Effector CD4-positive, alpha-beta T cell (primary cell): ENCODE data around the gene ATL1.
A peak's percentile ranks its signal among the peaks of the same experiment; 100 is the strongest.
"Not testable (repeated sequence)": the region's sequence is repeated elsewhere in the genome, so short reads cannot be mapped to it uniquely, and the experiment has no call there.

Source experiments
- DNase-seq: peaks from one replicate; pipeline ENCODE4 v3.0.0-alpha.2; 2020

The ATL1 gene

DNA sequence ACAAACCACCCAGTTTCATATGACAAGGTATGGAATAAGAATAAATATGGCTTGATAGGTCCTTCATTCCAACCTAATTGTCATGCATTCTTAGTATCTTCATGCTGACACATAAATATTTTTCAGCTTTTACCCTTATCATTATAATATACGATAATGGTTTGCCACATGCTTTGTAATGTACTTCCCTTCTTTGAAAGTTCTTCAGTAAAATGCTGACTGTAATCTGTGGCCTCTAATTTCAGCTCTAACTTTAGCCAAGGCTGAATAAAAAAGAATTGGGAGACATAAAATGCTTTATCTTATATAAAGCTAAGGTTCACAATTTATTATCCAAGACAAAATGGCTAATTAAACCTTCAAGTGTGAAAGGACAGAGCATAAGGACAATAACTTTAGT, 24.9 kb upstream of the ATL1 start:
- DNase-seq = no peak

DNA sequence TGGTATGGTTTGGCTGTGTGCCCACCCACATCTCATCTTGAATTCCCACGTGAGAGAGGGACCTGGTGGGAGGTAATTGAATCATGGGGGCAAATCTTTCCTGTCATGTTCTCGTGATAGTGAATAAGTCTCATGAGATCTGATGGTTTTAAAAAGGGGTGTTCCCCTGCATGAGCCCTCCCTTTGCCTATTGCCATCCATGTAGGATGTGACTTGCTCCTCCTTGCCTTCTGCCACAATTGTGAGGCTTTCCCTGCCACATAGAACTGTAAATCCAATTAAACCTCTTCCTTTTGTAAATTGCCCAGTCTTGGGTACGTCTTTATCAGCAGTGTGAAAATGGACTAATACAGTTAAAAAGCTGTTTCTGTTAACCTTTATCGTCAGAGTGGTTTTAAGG, 21.9 kb upstream of the ATL1 start:
- not testable (repeated sequence) for DNase-seq

DNA sequence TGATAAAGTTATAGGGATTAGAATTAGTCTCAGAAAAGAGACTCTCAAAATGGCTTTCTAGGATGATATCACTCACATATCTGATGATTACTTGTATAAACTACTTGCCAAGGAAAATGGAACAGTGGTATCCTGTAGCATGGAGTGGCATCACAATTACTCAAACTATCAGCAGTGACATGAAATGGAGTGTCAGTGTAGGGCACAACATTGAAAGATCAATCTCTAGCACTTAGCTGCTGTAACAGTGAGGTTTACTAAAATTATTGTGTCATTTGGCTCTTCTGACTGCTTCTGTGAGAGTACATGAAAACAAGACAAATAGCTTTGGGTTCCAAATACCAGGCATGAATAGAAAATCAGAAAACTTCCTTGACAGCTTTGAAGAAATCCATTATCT, 20.9 kb upstream of the ATL1 start:
- DNase-seq = no peak

DNA sequence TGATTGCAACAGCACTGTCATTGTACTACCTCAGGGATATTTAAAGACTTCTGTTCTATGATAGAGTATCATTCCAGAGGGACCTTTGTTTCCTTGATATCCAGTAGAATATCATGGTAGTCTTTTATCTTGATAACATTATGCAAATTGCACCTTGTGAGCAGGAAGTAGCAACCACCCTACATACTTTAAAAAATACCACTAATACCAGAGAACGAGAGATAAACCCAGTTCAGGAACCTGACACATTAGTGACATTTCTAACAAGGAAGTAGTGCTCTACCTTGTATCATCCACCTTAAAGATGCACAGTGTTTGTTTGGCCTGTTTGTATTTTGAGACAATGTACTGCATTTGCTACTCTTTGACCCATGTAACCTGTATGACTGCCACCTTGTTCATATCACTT, 18.8 kb upstream of the ATL1 start:
- no peak for DNase-seq

DNA sequence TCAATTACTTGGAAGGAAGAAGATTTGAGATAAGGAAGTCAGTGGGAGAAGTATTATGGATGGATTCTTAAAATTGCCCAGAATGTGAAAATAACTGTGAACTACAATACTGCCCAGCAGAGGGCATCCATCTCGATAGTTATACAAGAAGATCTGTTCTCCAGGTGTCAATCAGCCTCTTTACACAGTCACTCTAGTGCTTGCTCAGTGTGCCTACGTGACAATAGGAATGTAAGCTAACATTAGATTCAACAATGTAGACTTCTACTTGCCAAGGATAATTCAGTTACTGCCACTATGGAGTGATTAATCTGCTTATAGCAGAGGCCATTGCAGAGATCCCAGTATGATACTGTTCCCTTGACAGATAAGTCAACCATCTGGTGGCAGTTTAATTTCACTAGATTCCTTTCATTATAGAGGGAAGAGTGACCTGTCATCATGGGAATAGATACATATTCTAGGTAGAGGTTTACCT, 17.0 kb upstream of the ATL1 start:
- DNase-seq = peak; percentile 28

DNA sequence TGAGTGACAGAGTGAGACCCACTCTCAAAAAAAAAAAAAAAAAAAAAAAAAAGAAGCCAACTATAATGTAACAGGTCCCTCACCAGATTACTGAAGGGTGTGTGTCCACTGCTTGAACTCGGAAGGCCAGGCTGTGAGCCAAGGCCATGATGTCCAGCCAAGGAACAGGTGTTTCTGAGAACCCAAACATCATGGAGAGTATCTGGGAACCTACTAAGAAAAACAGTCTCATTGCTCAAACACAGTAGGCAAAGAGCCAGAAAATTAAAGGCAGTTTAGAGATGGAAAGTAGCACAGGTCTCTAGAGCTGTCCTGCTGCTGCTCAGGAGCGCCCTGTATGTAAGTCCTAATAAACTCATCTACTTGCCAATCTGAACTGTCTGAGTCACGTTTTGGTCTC, 15.0 kb upstream of the ATL1 start:
- DNase-seq = no peak

DNA sequence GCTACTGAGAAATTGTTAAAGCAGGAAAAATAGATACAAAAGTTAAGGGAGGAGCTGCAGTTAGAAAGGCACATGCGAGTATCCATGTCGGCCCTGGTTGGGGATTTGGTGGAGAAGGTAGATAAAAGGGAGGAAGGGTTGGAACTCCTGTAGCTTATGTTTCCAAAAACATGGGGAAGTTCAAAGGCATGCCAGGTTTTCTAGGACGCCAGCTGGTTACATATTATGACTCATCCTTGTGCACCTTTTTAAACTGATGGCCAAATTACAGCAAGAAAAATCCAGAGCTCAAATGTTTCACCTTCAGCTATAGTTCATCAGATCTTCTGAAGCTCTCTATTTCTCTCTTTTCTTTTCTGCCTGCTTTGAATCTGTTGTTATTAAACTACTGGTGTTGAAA, 14.3 kb upstream of the ATL1 start:
- no peak for DNase-seq

DNA sequence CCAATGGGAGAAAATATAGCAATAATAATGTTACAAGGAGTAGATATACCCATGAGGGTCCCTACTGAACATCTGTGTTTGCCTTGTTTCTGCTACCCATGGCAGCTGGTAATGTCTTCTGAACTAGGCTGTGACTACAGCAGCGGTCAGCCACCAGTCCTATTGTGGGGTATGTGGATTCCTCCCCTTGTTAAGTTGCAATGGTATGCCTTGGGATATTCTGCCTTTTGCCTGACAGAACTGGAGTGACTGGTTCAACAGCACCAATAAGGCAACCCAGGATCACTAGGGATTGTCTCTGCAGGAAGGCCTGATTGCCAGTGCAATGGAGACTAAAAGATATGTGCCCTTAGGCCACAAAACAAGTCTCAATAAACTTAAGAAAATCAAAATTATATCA, 9.7 kb upstream of the ATL1 start:
- DNase-seq = no peak

DNA sequence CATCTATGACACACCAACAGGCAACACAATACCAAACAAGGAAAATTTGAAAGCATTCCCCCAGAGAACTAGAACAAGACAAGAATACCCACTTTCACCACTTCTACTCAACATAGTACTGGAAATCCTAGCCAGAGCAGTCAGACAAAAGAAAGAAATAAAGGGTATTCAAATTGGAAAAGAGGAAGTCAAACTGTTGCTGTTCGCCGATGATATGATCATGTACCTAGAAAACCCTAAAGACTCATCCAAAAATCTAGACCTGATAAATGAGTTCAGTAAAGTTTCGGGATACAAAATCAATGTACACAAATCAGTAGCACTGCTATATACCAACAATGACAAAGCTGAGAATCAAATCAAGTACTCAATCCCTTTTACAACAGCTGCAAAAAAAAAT, 8.1 kb upstream of the ATL1 start:
- no peak for DNase-seq

DNA sequence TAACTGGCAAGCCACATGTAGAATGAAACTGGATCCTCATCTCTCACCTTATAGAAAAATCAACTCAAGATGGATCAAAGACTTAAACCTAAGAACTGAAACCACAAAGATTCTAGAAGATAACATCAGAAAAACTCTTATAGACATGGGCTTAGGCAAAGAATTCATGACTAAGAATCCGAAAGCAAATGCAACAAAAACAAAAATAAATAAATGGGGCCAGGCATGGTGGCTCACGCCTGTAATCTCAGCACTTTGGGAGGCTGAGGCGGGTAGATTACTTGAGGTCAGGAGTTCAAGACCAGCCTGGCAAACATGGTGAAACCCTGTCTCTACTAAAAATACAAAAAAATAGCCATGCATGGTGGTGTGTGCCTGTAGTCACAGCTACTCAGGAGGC, 7.1 kb upstream of the ATL1 start:
- not testable (repeated sequence) for DNase-seq

DNA sequence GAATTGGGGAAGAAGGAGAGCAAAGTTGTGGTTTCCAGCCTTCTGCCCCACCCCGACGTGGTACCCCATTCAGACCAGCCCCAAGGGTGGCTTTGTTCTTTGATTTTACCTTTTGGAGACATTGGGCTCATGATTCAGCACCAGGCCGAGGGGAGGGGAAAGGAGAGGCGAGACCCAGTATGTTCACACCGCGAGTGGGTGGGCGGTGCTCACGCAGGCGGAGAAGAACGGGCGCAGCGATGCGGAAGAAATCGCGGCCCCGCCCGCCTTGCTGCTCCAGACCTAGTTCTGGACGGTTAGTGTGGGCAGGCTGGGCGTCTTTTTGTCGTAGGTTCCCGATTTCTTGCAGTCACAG, 963 bp downstream of the ATL1 start:
- peak; percentile 10 for DNase-seq

DNA sequence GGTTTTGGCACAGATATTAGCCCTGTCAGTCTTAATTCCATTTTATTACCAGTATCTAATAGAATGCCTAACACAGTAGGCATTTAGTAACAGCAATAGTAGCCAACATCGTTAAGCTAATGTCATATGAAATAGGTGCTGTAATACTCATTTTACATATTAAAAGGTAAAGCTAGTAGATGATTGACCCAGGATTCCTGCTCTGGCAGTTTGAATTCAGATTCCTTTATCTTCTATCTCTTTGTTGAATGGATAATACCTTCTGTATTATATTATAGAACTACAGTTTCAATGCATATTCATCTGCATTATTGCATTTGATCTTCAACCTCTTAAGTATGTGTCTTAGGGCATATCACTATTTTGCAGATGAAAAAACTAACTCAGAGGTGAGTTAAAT, 2.9 kb downstream of the ATL1 start:
- no peak for DNase-seq

DNA sequence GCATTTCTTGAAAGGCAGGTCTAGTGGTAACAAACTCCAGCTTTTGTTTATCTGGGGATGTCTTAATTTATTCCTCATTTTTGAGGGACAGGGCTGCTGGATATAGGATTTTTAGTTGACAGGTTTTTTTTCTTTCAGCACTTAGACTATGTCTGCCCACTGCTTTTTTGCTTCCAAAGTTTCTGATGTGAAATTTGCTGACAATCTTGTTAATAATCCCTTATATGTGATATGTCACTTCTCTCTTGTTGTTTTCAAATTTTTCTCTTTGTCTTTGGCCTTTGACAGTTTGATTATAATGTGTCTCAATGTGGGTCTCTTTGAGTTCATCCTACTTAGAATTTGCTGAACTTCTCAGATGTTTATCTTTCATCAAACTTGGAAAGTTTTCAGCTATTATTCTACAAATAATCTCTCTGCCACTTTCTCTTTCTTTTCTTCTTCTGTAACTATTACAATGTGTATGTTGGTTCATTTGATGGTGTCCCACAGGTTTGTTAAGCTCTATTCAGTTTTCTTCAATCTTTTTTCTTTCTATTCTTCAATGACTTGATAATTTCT, 9.8 kb downstream of the ATL1 start:
- no peak for DNase-seq

DNA sequence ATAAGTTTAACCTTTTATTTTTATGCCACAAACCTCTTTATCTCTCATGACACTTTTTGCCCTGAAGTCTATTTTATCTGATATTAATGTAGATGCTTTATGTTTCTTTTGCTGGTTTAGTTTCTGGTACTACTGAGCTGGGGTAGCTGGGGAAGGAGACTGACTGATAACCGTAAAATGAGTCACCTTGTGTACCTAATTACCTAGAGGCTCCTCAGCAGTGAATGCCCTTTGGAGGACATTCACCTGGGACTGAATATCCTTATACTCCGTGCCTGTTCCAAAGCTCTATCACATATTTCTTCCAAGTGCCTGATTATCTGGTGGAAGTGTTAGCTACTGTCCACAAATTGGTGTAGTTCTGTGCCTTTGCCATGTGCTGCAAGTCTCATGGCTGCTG, 13.9 kb downstream of the ATL1 start:
- DNase-seq = no peak

DNA sequence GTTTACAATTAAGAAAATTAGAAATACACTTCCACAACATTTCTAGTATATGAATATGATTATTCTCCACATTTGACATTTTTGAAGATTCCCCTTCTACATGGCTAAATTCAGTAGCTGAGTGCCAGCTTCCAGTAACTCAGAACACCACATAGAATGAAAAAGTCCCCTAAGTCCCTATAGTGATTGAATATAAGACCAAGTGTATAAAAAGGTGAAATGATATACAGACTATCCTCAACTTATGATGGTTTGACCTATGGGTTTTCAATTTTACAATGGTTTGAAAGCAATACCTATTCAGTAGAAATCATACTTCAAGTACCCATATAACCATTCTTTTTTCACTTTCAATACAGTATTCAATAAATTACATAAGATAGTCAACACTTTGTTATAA, 15.8 kb downstream of the ATL1 start:
- no peak for DNase-seq

DNA sequence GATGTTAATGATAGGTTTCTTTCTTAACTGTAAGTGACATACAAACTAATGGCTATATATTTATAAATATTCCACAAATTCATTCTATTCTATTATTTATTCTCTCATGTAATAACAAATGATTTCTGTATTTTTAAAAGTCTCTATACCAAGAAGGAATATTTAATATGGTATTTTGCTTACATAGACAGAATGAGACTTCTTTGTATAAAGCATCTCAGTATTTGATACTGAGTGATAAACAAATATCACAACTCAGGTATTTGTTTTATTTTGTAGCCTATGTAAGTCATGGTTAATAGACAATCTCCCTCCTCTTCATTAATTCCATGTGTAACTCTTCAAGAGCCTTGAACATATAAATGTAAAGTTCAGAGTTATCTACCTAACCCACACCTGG, 18.0 kb downstream of the ATL1 start:
- DNase-seq = no peak

DNA sequence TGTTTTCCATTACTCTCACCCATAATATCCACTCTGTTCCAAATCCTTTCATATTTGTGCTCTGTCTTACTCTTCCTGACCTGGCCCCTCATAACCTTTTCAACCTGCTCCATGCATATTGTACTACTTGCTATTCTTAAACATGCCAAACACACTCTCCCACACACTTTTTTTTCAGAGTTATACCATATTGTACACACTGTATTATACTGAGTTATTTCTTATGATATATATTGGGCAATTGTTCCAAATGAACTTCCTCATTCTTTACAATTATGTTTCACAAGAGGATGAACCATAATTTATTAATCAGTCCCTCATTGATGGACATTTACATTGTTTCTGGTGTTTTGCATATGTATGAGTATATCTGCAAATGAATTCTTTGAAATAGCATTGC, 18.5 kb downstream of the ATL1 start:
- DNase-seq = no peak

DNA sequence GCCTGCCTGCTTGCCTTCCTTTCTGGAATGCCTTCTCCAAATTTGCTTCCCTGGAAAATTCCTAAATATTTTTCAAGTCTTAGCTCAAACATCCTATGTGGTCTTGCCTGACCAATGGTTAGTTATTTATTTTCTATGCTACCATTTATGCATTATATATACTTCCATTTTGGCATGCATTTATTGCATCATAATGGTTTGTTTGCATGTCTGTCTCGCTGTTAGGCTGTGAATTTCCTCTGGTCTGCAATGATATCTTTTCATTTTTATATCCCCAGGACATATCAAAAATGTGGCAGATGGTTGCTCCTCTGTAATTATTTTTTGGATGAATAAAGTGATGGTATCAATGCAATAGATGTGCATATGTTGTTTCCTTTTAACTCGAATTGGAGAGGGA, 30.5 kb downstream of the ATL1 start:
- no peak for DNase-seq

DNA sequence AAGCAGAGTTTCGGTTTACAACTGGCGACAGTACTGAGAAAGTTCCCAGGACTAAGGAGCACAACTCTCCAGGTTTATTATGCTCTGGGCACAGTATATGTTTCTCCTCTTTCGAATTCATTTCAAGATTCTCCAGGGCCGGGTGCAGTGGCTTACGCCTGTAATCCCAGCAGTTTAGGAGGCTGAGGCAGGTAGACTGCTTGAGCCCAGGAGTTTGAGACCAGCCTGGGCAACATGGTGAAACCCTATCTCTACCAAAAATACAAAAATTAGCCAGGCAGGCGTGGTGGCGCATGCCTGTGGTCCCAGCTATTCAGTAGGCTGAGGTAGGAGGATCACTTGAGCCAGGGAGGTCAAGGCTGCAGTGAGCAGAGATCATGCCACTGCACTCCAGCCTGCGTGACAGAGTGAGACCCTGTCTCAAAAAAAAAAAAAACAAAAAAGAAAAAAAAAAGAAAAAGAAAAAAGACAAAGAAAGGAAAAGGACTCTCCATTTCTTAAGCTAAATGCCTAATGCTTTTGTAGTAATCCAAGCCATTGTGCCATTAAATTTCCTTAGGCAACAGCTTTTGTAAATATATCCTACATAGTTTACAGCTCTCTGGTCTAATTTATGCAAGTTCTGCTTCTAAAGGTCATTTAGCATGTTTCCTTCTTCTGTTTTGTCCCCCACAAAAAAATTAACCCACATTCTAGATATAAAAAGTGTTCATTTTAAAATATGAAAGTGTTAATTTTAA, 34.8 kb downstream of the ATL1 start:
- DNase-seq = no peak

DNA sequence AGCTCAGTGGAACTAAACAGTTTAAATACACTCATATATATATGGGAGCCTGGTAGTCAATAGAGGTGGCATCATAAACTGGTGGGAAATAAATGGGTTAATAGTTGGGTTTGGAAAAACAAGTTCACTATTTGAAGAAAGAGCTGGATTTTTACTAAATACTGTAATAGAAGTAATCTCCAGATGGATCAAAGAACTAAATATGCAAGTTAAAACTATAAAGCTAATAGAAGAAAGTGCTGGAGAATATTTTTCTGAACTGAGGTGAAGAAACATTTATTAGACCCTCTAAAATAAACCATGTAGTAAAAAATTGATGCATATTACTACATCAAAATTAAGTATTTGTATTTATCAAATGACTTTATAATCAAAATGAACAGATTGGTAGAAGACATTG, 38.8 kb downstream of the ATL1 start:
- no peak for DNase-seq

DNA sequence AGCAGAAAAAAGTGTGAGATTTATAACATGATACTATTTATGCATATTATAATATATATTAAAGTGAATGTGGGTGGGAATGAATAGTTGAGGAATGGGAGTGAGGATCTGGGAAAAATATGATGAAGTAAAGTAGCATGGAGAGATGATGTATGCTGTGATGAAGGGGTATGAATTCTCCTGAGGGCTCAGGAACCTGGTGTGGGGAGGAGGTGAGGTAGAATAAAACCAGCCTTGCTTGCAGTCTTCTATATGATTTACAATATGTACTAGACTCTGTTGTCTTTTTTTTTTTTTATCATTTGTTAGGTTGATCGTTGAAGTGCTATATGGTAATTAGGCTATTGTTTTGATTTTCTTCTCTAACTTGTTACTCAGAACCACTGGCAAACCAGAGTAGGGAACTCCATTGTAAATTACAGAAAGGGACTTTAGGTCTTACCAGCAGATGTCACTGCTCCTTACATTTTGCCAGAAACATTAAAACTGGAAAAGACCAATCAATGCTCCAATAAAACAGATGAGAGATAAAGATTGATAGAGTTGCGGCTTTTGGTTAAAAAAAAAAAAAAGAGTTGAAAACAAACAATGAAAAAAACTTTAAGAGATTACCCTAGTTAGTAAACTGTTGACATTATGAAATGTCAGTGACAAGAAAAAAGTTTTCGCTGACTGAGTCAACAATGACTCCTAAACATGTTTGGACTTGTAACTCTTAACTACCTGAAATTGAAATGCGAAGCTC, 39.9 kb downstream of the ATL1 start:
- no peak for DNase-seq

DNA sequence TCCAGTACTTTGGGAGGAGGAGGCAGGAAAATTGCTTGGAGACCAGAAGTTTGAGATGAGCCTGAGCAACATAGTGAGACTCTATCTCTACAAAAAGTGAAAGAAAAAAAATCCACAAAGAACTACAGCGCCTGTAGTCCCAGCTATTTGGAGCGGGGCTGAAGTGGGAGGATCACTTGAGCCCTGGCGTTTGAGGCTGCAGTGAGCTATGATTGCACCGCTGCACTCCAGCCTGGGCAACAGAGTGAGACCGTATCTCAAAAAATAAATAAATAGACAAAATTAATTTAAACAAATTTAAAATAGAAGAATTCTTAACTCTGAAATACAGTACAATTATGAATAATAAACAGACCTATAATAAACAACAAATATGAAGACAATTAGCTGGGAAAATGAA, 40.9 kb downstream of the ATL1 start:
- no peak for DNase-seq

DNA sequence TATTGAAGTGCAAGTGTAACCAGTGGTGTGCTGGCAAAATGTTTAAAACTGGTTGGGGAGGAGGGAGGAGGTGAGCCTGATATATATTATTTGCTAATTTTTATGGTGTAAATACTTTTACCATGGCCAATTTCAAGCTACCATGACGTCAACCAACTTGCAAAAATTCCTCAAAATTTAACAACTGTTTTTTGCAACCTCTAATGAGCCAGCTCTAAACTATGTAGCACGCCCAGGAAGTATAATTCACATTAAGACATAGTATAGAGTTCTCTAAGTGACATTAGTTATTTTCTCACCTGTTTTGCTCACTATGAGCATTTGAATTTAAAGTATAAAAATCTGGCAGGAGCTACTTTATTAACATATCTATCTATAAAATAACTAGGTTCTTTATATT, 41.4 kb downstream of the ATL1 start:
- no peak for DNase-seq

DNA sequence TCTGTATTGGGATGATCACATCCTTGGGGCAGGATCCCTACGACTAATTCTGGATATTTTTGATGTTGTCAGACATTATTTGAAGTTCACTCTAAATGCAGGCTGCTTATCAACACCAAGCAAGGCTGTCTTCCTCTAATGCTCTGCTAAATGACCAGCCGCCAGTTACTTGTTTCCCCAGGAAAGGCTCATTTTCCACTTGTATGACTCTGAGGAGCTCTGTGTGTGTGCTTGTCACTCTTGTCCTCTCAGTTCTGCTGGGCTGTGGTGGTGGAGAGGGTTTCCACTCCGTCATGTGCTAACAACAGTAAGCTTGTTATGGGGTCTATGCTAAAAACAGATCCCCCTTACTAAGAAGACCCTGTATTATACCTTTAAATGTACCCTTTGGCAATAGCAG, 42.1 kb downstream of the ATL1 start:
- DNase-seq = no peak
